HG03342 (cell line): ENCODE data around the gene P2RX4.
"Not testable (repeated sequence)": the region's sequence is repeated elsewhere in the genome, so short reads cannot be mapped to it uniquely, and the experiment has no call there.

Source experiments
- ATAC-seq: cut with Tn5 transposase; IDR thresholded peaks from one replicate; pipeline ENCODE4 v1.9.1; 2021; ENCODE audit warnings: mild to moderate bottlenecking, moderate library complexity; ENCODE audit not compliant: unreplicated experiment

Gene P2RX4

GRCh38 chr12:121187501-121187900 is 22.4 kb upstream of the P2RX4 start:
- no peak for ATAC-seq

- no peak for ATAC-seq
These were observed 21.7 kb upstream of the P2RX4 start for GRCh38 chr12:121188227-121188626.

GRCh38 chr12:121189131-121189530 is 20.8 kb upstream of the P2RX4 start:
- no peak for ATAC-seq

- ATAC-seq: no peak
These were observed 20.2 kb upstream of the P2RX4 start for GRCh38 chr12:121189619-121190155.

- ATAC-seq: no peak
These were observed 19.4 kb upstream of the P2RX4 start for GRCh38 chr12:121190523-121191031.

GRCh38 chr12:121191151-121191550 is 18.8 kb upstream of the P2RX4 start:
- no peak for ATAC-seq

GRCh38 chr12:121196902-121197301 is 13.0 kb upstream of the P2RX4 start:
- no peak for ATAC-seq

GRCh38 chr12:121198949-121199348 is 11.0 kb upstream of the P2RX4 start:
- ATAC-seq: no peak

GRCh38 chr12:121201140-121201539 is 8.8 kb upstream of the P2RX4 start:
- not testable (repeated sequence) for ATAC-seq

- no peak for ATAC-seq
These were observed 7.2 kb upstream of the P2RX4 start for GRCh38 chr12:121202407-121203355.

GRCh38 chr12:121203482-121203881 is 6.4 kb upstream of the P2RX4 start:
- no peak for ATAC-seq

GRCh38 chr12:121205491-121205890 is 4.4 kb upstream of the P2RX4 start:
- ATAC-seq: no peak

GRCh38 chr12:121208571-121208970 is 1.4 kb upstream of the P2RX4 start:
- ATAC-seq: not testable (repeated sequence)

- no peak for ATAC-seq
These were observed 708 bp upstream of the P2RX4 start for GRCh38 chr12:121209221-121209620.

GRCh38 chr12:121212875-121213274 is 2.9 kb downstream of the P2RX4 start:
- no peak for ATAC-seq

GRCh38 chr12:121214166-121214777 is 4.3 kb downstream of the P2RX4 start:
- no peak for ATAC-seq

- no peak for ATAC-seq
These were observed 5.2 kb downstream of the P2RX4 start for GRCh38 chr12:121214855-121215745.

- no peak for ATAC-seq
These were observed 6.2 kb downstream of the P2RX4 start for GRCh38 chr12:121216102-121216501.

GRCh38 chr12:121217063-121217462 is 7.1 kb downstream of the P2RX4 start:
- ATAC-seq: no peak

- ATAC-seq: no peak
These were observed 7.8 kb downstream of the P2RX4 start for GRCh38 chr12:121217761-121218160.
